ENCODE measurements around the gene SLITRK6. TPM values are rescaled to one million over a fixed set of nuclear protein-coding genes. Genes with fewer than 3 reads are reported as not detected.

Gene SLITRK6
- total RNA-seq, 3 donors from 2014 or later: under 0.01 to 19.0 (median 7.9) TPM

DNA sequence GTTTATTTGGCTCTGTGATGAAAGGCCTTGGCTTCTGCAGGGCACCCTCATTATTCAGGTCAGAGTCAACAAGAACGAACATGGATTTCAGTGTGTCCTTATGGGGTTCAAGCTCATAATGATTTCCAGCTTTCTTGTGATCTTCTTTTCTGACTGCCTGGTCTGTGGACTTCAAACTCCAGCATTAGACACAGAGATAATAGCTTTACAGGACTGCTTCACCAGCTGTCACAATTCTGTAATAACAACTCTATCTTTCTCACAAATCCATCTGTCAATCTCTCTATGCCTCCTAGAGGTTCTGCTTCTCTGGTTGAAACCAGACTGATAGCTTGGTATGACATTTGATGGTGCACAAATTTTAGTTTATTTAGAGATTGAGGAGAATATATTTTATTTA, 13.1 kb upstream of the SLITRK6 start:
- Histone ChIP-seq H3K27me3 (no peaks in the 10 kb centered on the region), H3K36me3 (no peaks in the 10 kb centered on the region), H3K4me1 (no peaks in the 10 kb centered on the region), H3K4me3 (no peak overlapping the region), H3K9me3 (no peaks in the 10 kb centered on the region), H3K27ac (no peak overlapping the region)
- no peak for DNase-seq (ENCODE audit: low spot score in 2 of 2)
- TF ChIP-seq POLR2AphosphoS5 (IDR thresholded peaks at IDR 0.05): no peak
- TF ChIP-seq POLR2A (IDR thresholded peaks at IDR 0.05): no peak
- TF ChIP-seq, protein P1, sequence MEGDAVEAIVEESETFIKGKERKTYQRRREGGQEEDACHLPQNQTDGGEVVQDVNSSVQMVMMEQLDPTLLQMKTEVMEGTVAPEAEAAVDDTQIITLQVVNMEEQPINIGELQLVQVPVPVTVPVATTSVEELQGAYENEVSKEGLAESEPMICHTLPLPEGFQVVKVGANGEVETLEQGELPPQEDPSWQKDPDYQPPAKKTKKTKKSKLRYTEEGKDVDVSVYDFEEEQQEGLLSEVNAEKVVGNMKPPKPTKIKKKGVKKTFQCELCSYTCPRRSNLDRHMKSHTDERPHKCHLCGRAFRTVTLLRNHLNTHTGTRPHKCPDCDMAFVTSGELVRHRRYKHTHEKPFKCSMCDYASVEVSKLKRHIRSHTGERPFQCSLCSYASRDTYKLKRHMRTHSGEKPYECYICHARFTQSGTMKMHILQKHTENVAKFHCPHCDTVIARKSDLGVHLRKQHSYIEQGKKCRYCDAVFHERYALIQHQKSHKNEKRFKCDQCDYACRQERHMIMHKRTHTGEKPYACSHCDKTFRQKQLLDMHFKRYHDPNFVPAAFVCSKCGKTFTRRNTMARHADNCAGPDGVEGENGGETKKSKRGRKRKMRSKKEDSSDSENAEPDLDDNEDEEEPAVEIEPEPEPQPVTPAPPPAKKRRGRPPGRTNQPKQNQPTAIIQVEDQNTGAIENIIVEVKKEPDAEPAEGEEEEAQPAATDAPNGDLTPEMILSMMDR (IDR thresholded peaks at IDR 0.05): no peak
- intact Hi-C loops (cut with DNase I; ENCODE audit: low total_unique reads): no loop called here

DNA sequence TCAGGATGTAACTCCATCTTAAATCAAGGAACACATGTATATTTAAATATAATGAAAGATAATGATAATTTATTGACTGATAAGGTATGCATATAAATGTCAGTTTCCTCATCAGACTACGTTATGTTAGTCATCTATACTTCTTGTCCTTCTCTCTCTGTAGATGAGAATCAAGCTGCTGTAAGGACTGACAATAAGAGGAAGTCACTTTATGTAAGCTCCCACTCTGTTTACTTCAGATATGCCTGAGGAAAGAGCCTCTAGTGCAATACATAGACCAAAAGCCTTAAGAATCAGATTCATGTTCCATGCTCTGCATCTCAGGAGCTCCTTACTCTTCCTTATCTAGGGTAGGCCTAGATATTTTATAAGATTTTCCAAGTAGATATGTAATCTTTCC, 9.6 kb upstream of the SLITRK6 start:
- H3K27ac ChIP-seq: no peak overlapping the region
- H3K36me3 ChIP-seq: no peaks in the 10 kb centered on the region
- no peak for TF ChIP-seq POLR2AphosphoS5 (IDR thresholded peaks at IDR 0.05)
- TF ChIP-seq, protein P1 (IDR thresholded peaks at IDR 0.05): no peak
- TF ChIP-seq POLR2A (IDR thresholded peaks at IDR 0.05): no peak
- H3K4me3 ChIP-seq: no peak overlapping the region
- H3K27me3 ChIP-seq: no peaks in the 10 kb centered on the region
- no peaks in the 10 kb centered on the region for H3K9me3 ChIP-seq
- DNase-seq (ENCODE audit: low spot score in 2 of 2): no peak
- intact Hi-C loops (cut with DNase I; ENCODE audit: low total_unique reads): no loop called here
- H3K4me1 ChIP-seq: no peaks in the 10 kb centered on the region

DNA sequence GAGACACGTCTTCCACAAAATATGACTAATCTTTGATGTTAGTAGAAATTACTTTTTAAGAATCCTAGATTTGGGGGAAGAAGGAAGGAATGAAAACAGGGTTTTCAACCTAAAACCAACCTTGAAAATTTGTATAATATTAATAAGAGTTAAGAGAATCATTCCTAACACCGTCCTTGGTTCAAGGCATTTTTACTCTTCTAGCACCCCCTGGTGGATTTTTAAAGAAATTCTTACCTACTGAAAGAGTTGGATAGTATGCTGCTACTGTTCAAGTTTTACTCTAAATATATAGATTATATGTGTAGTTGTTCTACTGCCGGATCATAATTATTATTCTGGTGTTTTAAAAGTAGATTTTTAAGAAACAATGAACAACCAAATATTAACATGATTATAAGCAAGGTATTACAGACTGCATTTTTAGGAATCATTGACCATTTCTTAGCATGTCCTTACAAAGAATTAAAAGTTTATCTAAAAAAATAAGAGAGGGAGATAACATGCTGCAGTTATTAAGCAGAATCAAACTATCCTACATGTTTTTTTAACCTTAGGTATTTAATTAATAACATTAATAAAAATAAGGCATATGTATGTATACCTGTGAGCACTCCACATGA, 7.4 kb upstream of the SLITRK6 start:
- TF ChIP-seq, protein P1 (IDR thresholded peaks at IDR 0.05): peak; percentile 50 to 74 (median 62)
- no peak for TF ChIP-seq POLR2AphosphoS5 (IDR thresholded peaks at IDR 0.05)
- no peak overlapping the region for H3K27ac ChIP-seq
- no peaks in the 10 kb centered on the region for H3K9me3 ChIP-seq
- H3K4me3 ChIP-seq: no peak overlapping the region
- H3K36me3 ChIP-seq: no peaks in the 10 kb centered on the region
- H3K4me1 ChIP-seq: no peaks in the 10 kb centered on the region
- no peaks in the 10 kb centered on the region for H3K27me3 ChIP-seq
- intact Hi-C loops (cut with DNase I; ENCODE audit: low total_unique reads): no loop called here
- DNase-seq (ENCODE audit: low spot score in 2 of 2): no peak

DNA sequence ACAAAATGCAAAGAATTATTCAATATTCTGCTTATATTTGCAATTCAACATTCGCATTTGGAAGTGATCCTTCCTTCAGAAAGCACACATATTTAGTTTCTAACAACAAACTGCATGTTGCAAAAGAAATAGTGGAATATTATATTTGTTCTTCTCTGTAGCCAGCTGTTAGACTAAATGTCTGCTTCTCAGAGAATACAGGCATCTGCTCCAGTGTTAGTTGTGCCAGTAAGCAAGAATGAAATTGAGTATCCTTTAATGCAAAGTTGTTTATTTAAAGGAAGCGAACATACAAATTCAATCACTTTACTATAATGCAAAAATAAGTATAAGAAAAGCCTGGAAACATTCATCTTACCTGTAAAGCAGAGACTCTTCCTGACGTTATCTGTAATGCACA, 663 bp downstream of the SLITRK6 start:
- no peaks in the 10 kb centered on the region for H3K4me1 ChIP-seq
- no peaks in the 10 kb centered on the region for H3K27me3 ChIP-seq
- intact Hi-C loops (cut with DNase I; ENCODE audit: low total_unique reads): no loop called here
- peak overlapping the region in 2 of 3 donors; percentile 31 to 56 for H3K4me3 ChIP-seq
- H3K27ac ChIP-seq: no peak overlapping the region
- TF ChIP-seq POLR2AphosphoS5 (IDR thresholded peaks at IDR 0.05) (no peak), POLR2A (IDR thresholded peaks at IDR 0.05) (no peak)
- TF ChIP-seq, protein P1 (IDR thresholded peaks at IDR 0.05): no peak
- no peak for DNase-seq (ENCODE audit: low spot score in 2 of 2)
- H3K9me3 ChIP-seq: no peaks in the 10 kb centered on the region
- H3K36me3 ChIP-seq: no peaks in the 10 kb centered on the region

DNA sequence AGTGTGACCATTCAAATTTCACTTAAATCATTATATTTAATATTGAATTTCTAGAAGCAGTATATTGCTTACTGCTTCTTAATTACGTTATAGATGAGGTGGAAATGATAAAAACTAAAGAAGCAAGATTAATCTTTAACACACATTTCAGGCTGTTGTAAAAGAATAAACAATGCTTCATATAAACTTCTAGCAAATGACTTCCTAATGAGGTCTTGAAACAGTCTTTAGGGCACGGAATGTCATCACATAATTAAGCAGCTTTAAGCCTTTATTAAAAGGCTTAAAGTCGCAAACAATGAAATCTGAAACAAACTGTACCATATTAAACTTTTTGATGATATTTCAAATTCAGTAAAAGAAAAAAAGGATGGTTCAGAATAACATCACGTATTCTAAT, 1.9 kb downstream of the SLITRK6 start:
- no peaks in the 10 kb centered on the region for H3K9me3 ChIP-seq
- no peaks in the 10 kb centered on the region for H3K36me3 ChIP-seq
- H3K4me3 ChIP-seq: peak overlapping the region in 1 of 3 donors; percentile 56
- H3K27ac ChIP-seq: no peak overlapping the region
- no peak for DNase-seq (ENCODE audit: low spot score in 2 of 2)
- no peaks in the 10 kb centered on the region for H3K4me1 ChIP-seq
- TF ChIP-seq POLR2A (IDR thresholded peaks at IDR 0.05) (no peak), POLR2AphosphoS5 (IDR thresholded peaks at IDR 0.05) (no peak)
- TF ChIP-seq, protein P1 (IDR thresholded peaks at IDR 0.05): no peak
- intact Hi-C loops (cut with DNase I; ENCODE audit: low total_unique reads): no loop called here
- H3K27me3 ChIP-seq: no peaks in the 10 kb centered on the region

All from breast epithelium (tissue), 4 donors.